Upper lobe of left lung (tissue), 6 donors: ENCODE data around the gene ERCC6. TPM values are rescaled to one million over a fixed set of nuclear protein-coding genes. Genes with fewer than 3 reads are reported as not detected.

Experiments used
- ATAC-seq, 2 donors: fragments of 200-7000 bp; cut with Tn5 transposase; one replicate each; pipeline ENCODE4 v1.9.1; 2022; ENCODE audit warnings: mild to moderate bottlenecking in 2 of 2, moderate library complexity in 2 of 2; ENCODE audit not compliant: low FRiP score in 2 of 2
- DNase-seq, 2 donors: peaks; one replicate each; pipeline ENCODE4 v3.0.0-alpha.2; 2019 to 2020
- H3K27ac ChIP-seq, 4 donors: fragments of 200-600 bp; sonication (generic); one replicate each; pipeline ENCODE4 v1.5.1; 2016 to 2019
- H3K27me3 ChIP-seq, 4 donors: fragments of 200-600 bp; sonication (generic); one replicate each; pipeline ENCODE4 v1.5.1; 2017 to 2019
- H3K36me3 ChIP-seq, 4 donors: fragments of 200-600 bp; sonication (generic); one replicate each; pipeline ENCODE4 v1.5.1; 2016 to 2019
- H3K4me1 ChIP-seq, 4 donors: fragments of 200-600 bp; sonication (generic); one replicate each; pipeline ENCODE4 v1.5.1; 2018 to 2019
- H3K4me3 ChIP-seq, 4 donors: fragments of 200-600 bp; sonication (generic); one replicate each; pipeline ENCODE4 v1.5.1; 2017 to 2019; ENCODE audit warnings: mild to moderate bottlenecking in 2 of 4, moderate library complexity in 1 of 4
- H3K9me3 ChIP-seq, 4 donors: fragments of 200-600 bp; sonication (generic); one replicate each; pipeline ENCODE4 v1.5.1; 2018 to 2019
- EP300 ChIP-seq, 4 donors: sonication (generic); formaldehyde crosslinking; IDR thresholded peaks; one replicate each; pipeline ENCODE4 v1.5.1; 2017; ENCODE audit warnings: antibody characterized with exemption in 4 of 4, control low read depth in 2 of 4
- POLR2A ChIP-seq, 4 donors: fragments of 450-650 bp; IDR thresholded peaks; one replicate each; pipeline ENCODE4 v1.5.1; 2016 to 2017; ENCODE audit warnings: antibody characterized with exemption in 4 of 4, mild to moderate bottlenecking in 2 of 4
- POLR2AphosphoS5 ChIP-seq, 2 donors: sonication (generic); formaldehyde crosslinking; IDR thresholded peaks; one replicate each; pipeline ENCODE4 v1.5.1; 2017; ENCODE audit warnings: antibody characterized with exemption in 2 of 2
- WGBS, 2 donors: methylation state at CpG; one replicate each; pipeline ENCODE4 v1.1.5; 2017 to 2018; 5-methylcytosine and 5-hydroxymethylcytosine counted together
- total RNA-seq, 6 donors: library from RNA; depleted of rRNA in 4 of 6; stranded (reverse); fragments of >200 nt in 4 of 6; gene quantifications; one replicate each; pipeline versions ENCODE4 v1.1.0 to v1.2.1, GENCODE V29; 2016 to 2021
- TF ChIP-seq, protein P1 (sequence below), 6 experiments: fragments of 450-650 bp in 4 of 6; fragments of 200-600 bp in 2 of 6; sonication (generic) in 2 of 6; IDR thresholded peaks; one replicate each; pipeline ENCODE4 v1.5.1; 2016 to 2019; ENCODE audit warnings: antibody characterized with exemption in 6 of 6
- donor health status: DM: no; HTN: no; CAD: no; lungs with moderate emphysema.
- donor health status: DM: no; HTN: yes; CAD: no; lungs with severe emphysema.

The ERCC6 gene
- total RNA-seq, 6 donors from 2014 or later, result 8.4 to 30.4 (median 23.3) TPM

DNA sequence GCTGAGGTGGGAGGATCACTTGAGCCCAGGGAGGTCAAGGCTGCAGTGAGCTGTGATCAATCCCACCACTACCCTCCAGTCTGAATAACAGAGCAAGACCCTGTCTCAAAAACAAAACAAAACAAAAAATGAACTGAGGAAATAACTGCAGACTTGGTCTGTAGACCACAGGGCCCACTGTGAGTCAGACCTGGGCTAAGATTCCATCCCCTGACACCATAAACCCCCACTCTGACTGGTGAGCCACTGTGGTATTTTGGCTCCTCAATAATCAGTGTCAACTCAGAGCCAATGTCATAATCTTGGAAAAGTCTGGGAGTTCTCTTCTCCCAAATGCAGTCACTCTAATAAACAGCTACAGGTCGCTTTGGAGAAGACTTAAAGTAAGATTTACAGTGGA is 24.0 kb upstream of the ERCC6 start:
- no peaks in the 10 kb centered on the region for H3K36me3 ChIP-seq
- ATAC-seq (peak in 1 of 2 donors; percentile 34), DNase-seq (no peak)
- no peak overlapping the region for H3K4me3 ChIP-seq
- no peaks in the 10 kb centered on the region for H3K9me3 ChIP-seq
- no peaks in the 10 kb centered on the region for H3K27me3 ChIP-seq
- no peaks in the 10 kb centered on the region for H3K4me1 ChIP-seq
- TF ChIP-seq, protein P1, sequence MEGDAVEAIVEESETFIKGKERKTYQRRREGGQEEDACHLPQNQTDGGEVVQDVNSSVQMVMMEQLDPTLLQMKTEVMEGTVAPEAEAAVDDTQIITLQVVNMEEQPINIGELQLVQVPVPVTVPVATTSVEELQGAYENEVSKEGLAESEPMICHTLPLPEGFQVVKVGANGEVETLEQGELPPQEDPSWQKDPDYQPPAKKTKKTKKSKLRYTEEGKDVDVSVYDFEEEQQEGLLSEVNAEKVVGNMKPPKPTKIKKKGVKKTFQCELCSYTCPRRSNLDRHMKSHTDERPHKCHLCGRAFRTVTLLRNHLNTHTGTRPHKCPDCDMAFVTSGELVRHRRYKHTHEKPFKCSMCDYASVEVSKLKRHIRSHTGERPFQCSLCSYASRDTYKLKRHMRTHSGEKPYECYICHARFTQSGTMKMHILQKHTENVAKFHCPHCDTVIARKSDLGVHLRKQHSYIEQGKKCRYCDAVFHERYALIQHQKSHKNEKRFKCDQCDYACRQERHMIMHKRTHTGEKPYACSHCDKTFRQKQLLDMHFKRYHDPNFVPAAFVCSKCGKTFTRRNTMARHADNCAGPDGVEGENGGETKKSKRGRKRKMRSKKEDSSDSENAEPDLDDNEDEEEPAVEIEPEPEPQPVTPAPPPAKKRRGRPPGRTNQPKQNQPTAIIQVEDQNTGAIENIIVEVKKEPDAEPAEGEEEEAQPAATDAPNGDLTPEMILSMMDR (IDR thresholded peaks at IDR 0.05), result no peak
- no peak for TF ChIP-seq POLR2A (IDR thresholded peaks at IDR 0.05)
- TF ChIP-seq EP300 (IDR thresholded peaks at IDR 0.05), result no peak
- no peak for TF ChIP-seq POLR2AphosphoS5 (IDR thresholded peaks at IDR 0.05)
- WGBS, 2 donors, result 79 to 82% methylated on average over 1 of the region's 1 CpG
- no peak overlapping the region for H3K27ac ChIP-seq

DNA sequence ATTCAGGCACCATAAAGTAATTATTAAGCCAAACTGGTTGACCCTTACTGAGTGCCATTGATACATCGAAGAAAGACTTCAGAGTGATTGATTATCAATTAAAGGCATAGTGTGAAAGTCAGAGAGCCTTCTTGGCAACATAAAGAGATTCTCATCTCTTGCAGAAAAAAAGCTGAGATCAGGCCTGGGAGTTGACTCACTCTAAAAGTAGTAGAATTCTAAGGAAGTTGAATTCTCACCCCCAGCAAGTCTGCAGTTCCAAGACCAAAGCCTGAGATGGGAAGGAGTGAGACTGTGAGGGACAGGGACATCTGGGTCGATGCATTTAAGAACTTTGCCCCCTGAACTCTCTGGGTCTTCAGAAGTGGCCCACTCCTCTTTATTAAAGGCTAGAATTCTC is 21.6 kb upstream of the ERCC6 start:
- no peaks in the 10 kb centered on the region for H3K27me3 ChIP-seq
- H3K4me3 ChIP-seq, result no peak overlapping the region
- TF ChIP-seq EP300 (IDR thresholded peaks at IDR 0.05) (no peak), POLR2AphosphoS5 (IDR thresholded peaks at IDR 0.05) (no peak), POLR2A (IDR thresholded peaks at IDR 0.05) (no peak)
- TF ChIP-seq, protein P1 (IDR thresholded peaks at IDR 0.05), result no peak

DNA sequence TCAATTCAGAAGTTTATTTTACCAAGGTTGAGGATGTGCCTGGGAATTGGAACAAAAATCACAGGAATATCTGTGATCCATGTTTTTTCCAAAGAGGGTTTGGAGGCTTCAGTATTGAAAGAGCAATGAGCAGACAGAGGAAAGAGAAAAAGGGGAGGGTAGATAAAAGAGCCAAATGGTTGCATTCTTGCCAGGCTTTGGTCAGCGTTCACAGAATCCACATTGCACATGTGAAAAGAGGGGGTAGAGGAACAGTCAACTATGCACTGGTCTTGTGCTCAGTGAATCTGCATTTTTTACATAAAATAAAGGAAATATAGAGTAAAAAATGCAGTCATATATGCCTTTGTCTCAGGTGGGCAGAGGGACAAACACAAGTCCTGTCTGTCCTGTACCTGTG is 20.6 kb upstream of the ERCC6 start:
- Histone ChIP-seq H3K4me1 (no peaks in the 10 kb centered on the region), H3K27ac (no peak overlapping the region), H3K9me3 (no peaks in the 10 kb centered on the region), H3K4me3 (no peak overlapping the region), H3K27me3 (no peaks in the 10 kb centered on the region), H3K36me3 (no peaks in the 10 kb centered on the region)
- ATAC-seq (no peak), DNase-seq (no peak)
- 27 to 36% methylated on average over 1 of the region's 1 CpG for WGBS, 2 donors
- TF ChIP-seq EP300 (IDR thresholded peaks at IDR 0.05) (no peak), POLR2AphosphoS5 (IDR thresholded peaks at IDR 0.05) (no peak), POLR2A (IDR thresholded peaks at IDR 0.05) (no peak)
- TF ChIP-seq, protein P1 (IDR thresholded peaks at IDR 0.05), result no peak

More for the DNA sequence above, 21.6 kb upstream of the ERCC6 start:
- Histone ChIP-seq H3K36me3 (no peaks in the 10 kb centered on the region), H3K4me1 (no peaks in the 10 kb centered on the region), H3K9me3 (no peaks in the 10 kb centered on the region), H3K27ac (no peak overlapping the region)
- DNase-seq, result no peak
- no peak for ATAC-seq
- WGBS, 2 donors, result 68 to 82% methylated on average over 2 of the region's 2 CpGs

DNA sequence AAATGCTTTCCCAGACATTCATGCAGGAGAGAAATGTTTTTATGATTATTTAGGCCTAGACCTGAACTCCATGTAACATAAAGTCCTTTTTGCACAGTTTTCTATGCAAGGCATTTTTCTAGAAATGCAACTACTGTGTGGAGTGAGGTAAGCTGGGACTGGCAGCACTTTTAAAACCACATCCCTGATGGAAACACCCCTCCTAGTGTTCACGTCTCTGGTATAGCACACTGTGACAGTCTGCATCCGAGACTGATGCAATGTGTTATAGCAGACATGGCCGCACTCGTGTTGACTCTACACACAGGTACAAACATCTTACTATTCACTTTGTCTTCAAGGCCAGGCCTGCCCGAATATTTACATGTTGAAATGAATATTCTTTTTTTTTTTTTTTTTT is 19.3 kb upstream of the ERCC6 start:
- Histone ChIP-seq H3K4me1 (no peaks in the 10 kb centered on the region), H3K4me3 (no peak overlapping the region), H3K27ac (no peak overlapping the region), H3K36me3 (no peaks in the 10 kb centered on the region), H3K9me3 (no peaks in the 10 kb centered on the region), H3K27me3 (no peaks in the 10 kb centered on the region)
- WGBS, 2 donors, result 74% methylated on average over 5 of the region's 5 CpGs
- DNase-seq, result no peak
- ATAC-seq, result no peak
- TF ChIP-seq, protein P1 (IDR thresholded peaks at IDR 0.05), result no peak
- no peak for TF ChIP-seq EP300 (IDR thresholded peaks at IDR 0.05)
- no peak for TF ChIP-seq POLR2A (IDR thresholded peaks at IDR 0.05)
- TF ChIP-seq POLR2AphosphoS5 (IDR thresholded peaks at IDR 0.05), result no peak

GRCh38 chr10:49557681-49558080 is 18.8 kb upstream of the ERCC6 start:
- TF ChIP-seq POLR2AphosphoS5 (IDR thresholded peaks at IDR 0.05) (no peak), EP300 (IDR thresholded peaks at IDR 0.05) (no peak), POLR2A (IDR thresholded peaks at IDR 0.05) (no peak)
- TF ChIP-seq, protein P1 (IDR thresholded peaks at IDR 0.05), result no peak
- Histone ChIP-seq H3K4me3 (no peak overlapping the region), H3K27me3 (no peaks in the 10 kb centered on the region), H3K4me1 (no peaks in the 10 kb centered on the region), H3K9me3 (no peaks in the 10 kb centered on the region), H3K36me3 (no peaks in the 10 kb centered on the region), H3K27ac (no peak overlapping the region)
- WGBS, 2 donors, result 87 to 93% methylated on average over 2 of the region's 2 CpGs
- no peak for DNase-seq
- ATAC-seq, result no peak
